Loucy (cell line): ENCODE results near the gene FOXA3.

ENCODE experiments used
- H2AFZ ChIP-seq: fragments of 200-600 bp; sonication (generic); 2 replicates; pipeline ENCODE4 v1.6.0; 2016; ENCODE audit warnings: antibody characterized with exemption, mild to moderate bottlenecking, low read length, moderate library complexity
- H3F3A ChIP-seq: fragments of 200-600 bp; 2 replicates; pipeline ENCODE4 v1.6.0; 2016; ENCODE audit warnings: antibody characterized with exemption, low read depth, mild to moderate bottlenecking
- H3K27me3 ChIP-seq: fragments of 200-600 bp; sonication (generic); 2 replicates; pipeline ENCODE4 v1.6.1; 2014; ENCODE audit warnings: low read length, mild to moderate bottlenecking; ENCODE audit not compliant: insufficient read depth, poor library complexity, severe bottlenecking
- H3K36me3 ChIP-seq: fragments of 200-600 bp; sonication (generic); 2 replicates; pipeline ENCODE4 v1.6.1; 2016; ENCODE audit warnings: low read length; ENCODE audit not compliant: insufficient read depth
- H3K4me1 ChIP-seq: fragments of 200-600 bp; sonication (generic); 2 replicates; pipeline ENCODE4 v1.5.1; 2014; ENCODE audit warnings: low read length, mild to moderate bottlenecking; ENCODE audit not compliant: insufficient read depth, poor library complexity, severe bottlenecking
- H3K4me2 ChIP-seq: fragments of 200-600 bp; sonication (generic); 2 replicates; pipeline ENCODE4 v1.6.0; 2014; ENCODE audit warnings: antibody characterized with exemption, low read length, low read depth, mild to moderate bottlenecking; ENCODE audit not compliant: poor library complexity, severe bottlenecking
- H3K4me3 ChIP-seq: fragments of 200-600 bp; sonication (generic); 2 replicates; pipeline ENCODE4 v1.5.1; 2014; ENCODE audit warnings: low read length, mild to moderate bottlenecking, mixed read lengths; ENCODE audit not compliant: poor library complexity, severe bottlenecking
- H3K79me2 ChIP-seq: fragments of 200-600 bp; sonication (generic); 2 replicates; pipeline ENCODE4 v1.6.1; 2014; ENCODE audit warnings: low read length; ENCODE audit not compliant: insufficient read depth
- H3K9ac ChIP-seq: fragments of 200-600 bp; sonication (generic); 2 replicates; pipeline ENCODE4 v1.6.0; 2014; ENCODE audit warnings: mild to moderate bottlenecking, low read depth, low read length, moderate library complexity; ENCODE audit not compliant: poor library complexity, severe bottlenecking
- H3K9me2 ChIP-seq: fragments of 200-600 bp; sonication (generic); replicated peaks from 2 replicates; pipeline ENCODE4 v1.6.1; 2016; ENCODE audit warnings: low read depth, low read length, mixed read lengths
- H3K9me3 ChIP-seq: fragments of 200-600 bp; sonication (generic); 2 replicates; pipeline ENCODE4 v1.6.1; 2014; ENCODE audit warnings: mild to moderate bottlenecking, antibody characterized with exemption, low read length, low read depth; ENCODE audit not compliant: insufficient read depth
- H4K20me1 ChIP-seq: fragments of 200-600 bp; sonication (generic); 2 replicates; pipeline ENCODE4 v1.6.0; 2014; ENCODE audit warnings: antibody characterized with exemption, low read length, mild to moderate bottlenecking; ENCODE audit not compliant: insufficient read depth, poor library complexity, severe bottlenecking
- CTCF ChIP-seq: fragments of 200-600 bp; sonication (generic); conservative IDR thresholded peaks from 2 replicates; pipeline ENCODE4 v1.5.1; 2014; ENCODE audit warnings: mild to moderate bottlenecking, antibody characterized with exemption, low read length
- EZH2phosphoT487 ChIP-seq: fragments of 200-600 bp; IDR thresholded peaks from 2 replicates; pipeline ENCODE4 v1.6.1; 2018; ENCODE audit warnings: antibody characterized with exemption, mild to moderate bottlenecking, moderate library complexity, borderline replicate concordance

The FOXA3 gene

DNA sequence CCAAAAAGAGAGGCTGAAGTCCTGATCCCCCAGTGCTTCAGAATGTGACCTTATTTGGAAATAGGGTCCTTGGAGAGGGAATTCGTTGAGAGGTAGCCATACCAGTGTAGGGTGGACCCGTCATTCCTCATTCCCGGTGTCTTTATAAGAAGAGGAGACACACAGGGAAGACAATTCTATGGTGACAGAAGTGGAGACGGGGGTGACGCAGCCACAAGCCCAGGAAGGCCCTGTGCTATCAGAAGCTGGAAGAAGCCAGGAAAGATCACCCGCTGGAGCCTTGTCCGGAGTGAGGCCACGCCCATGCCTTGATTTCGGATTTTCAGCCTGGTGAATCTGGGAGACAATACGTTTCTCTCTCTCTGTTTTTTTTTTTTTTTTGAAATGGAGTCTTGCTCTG is 40.9 kb downstream of the FOXA3 start:
- H3K36me3 ChIP-seq = no peaks in the 10 kb centered on the region
- no peak overlapping the region for H3K9ac ChIP-seq
- H3K9me3 ChIP-seq = no peaks in the 10 kb centered on the region
- H3K4me1 ChIP-seq = peaks cover 5% of the 10 kb centered on the region
- no peak overlapping the region for H3K4me2 ChIP-seq
- peaks cover 23% of the 10 kb centered on the region for H3K79me2 ChIP-seq
- no peak overlapping the region for H3K4me3 ChIP-seq
- no peak overlapping the region for H2AFZ ChIP-seq
- H3K9me2 ChIP-seq = no peaks in the 10 kb centered on the region
- no peaks in the 10 kb centered on the region for H3K27me3 ChIP-seq
- no peak for TF ChIP-seq EZH2phosphoT487
- no peak for TF ChIP-seq CTCF
- H3F3A ChIP-seq = no peaks in the 10 kb centered on the region
- peaks cover 4% of the 10 kb centered on the region for H4K20me1 ChIP-seq

GRCh38 chr19:45906221-45906620 is 42.1 kb downstream of the FOXA3 start:
- Histone ChIP-seq H4K20me1 (no peaks in the 10 kb centered on the region), H3K27me3 (no peaks in the 10 kb centered on the region), H3K36me3 (no peaks in the 10 kb centered on the region), H3K4me3 (no peak overlapping the region), H3F3A (no peaks in the 10 kb centered on the region), H3K9ac (no peak overlapping the region), H3K4me2 (no peak overlapping the region), H3K4me1 (peaks cover 5% of the 10 kb centered on the region), H3K9me3 (no peaks in the 10 kb centered on the region), H3K9me2 (no peaks in the 10 kb centered on the region), H2AFZ (no peak overlapping the region), H3K79me2 (peaks cover 11% of the 10 kb centered on the region)
- TF ChIP-seq EZH2phosphoT487 = no peak
- no peak for TF ChIP-seq CTCF

DNA sequence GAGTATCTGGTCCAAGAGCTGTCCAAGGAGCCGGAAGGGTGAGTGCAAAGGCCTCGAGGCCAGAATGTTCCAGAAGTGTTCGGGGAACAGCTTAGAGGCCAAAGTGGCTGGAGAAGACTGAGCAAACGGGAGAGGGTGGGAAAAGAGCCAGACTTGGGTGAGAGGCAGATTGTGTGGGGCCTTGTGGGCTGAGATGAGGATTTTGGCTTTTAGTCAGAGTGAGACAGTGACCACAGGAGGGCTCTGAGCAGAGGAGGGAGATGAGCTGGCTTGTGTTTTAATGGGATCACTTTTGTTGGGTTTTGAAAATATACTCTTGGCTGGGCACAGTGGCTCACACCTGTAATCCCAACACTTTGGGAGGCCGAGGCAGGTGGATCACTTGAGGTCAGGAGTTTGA is 44.8 kb downstream of the FOXA3 start:
- Histone ChIP-seq H3K36me3 (no peaks in the 10 kb centered on the region), H3K4me2 (no peak overlapping the region), H3K4me3 (no peak overlapping the region), H3K9me2 (no peaks in the 10 kb centered on the region), H3K79me2 (no peaks in the 10 kb centered on the region), H3K4me1 (no peaks in the 10 kb centered on the region), H3K9me3 (no peaks in the 10 kb centered on the region), H3F3A (no peaks in the 10 kb centered on the region), H3K27me3 (no peaks in the 10 kb centered on the region), H2AFZ (no peak overlapping the region), H4K20me1 (no peaks in the 10 kb centered on the region), H3K9ac (no peak overlapping the region)
- TF ChIP-seq CTCF = no peak
- TF ChIP-seq EZH2phosphoT487 = no peak
